DOHH2 (cell line): Measurements from ENCODE around the gene DFFA.

Experiments used
- CTCF ChIP-seq: fragments of 200-600 bp; sonication (generic); IDR thresholded peaks from one replicate; pipeline ENCODE4 v1.5.1; 2014; ENCODE audit warnings: antibody characterized with exemption, mild to moderate bottlenecking, low read depth, low read length; ENCODE audit not compliant: poor library complexity, severe bottlenecking
- EZH2phosphoT487 ChIP-seq: fragments of 200-600 bp; sonication (generic); IDR thresholded peaks from 2 replicates; pipeline ENCODE4 v1.6.1; 2017; ENCODE audit warnings: borderline replicate concordance, mild to moderate bottlenecking, antibody characterized with exemption, low read length, moderate library complexity, mixed read lengths

GRCh38 chr1:10438677-10439163, 33.6 kb downstream of the DFFA start:
- TF ChIP-seq CTCF (no peak), EZH2phosphoT487 (no peak)
